Endometrial microvascular endothelial cells (primary cell): Measurements from ENCODE around the gene ZC3H7B. TPM values are rescaled to one million over a fixed set of nuclear protein-coding genes. Genes with fewer than 3 reads are reported as not detected.
"Not testable (repeated sequence)": the region's sequence is repeated elsewhere in the genome, so short reads cannot be mapped to it uniquely, and the experiment has no call there.

Experiments used
- in situ Hi-C: cut with HindIII; loops from 2 replicates; pipeline ENCODE4 v1.10.0; 2017; ENCODE audit warnings: low sequenced_read_pairs, low pct_unique_long_range_greater_than_20kb; ENCODE audit errors: inconsistent ontology term
- total RNA-seq: library from RNA; depleted of rRNA; stranded (reverse); fragments of >200 nt; gene quantifications from one replicate; pipeline ENCODE4 v1.2.3, GENCODE V29; 2015; ENCODE audit errors: inconsistent ontology term

ZC3H7B gene
- total RNA-seq, 1 donor from 2014 or later, result 117 TPM

- in situ Hi-C loops, result no loop called here
Observed at GRCh38 chr22:41284465-41284864, 16.9 kb upstream of the ZC3H7B start.

GRCh38 chr22:41285441-41285819 is 15.9 kb upstream of the ZC3H7B start:
- in situ Hi-C loops, result no loop called here

GRCh38 chr22:41285820-41286638 is 15.3 kb upstream of the ZC3H7B start, which contains the start of gene RANGAP1:
Gene RANGAP1 (minus strand): TSS chr22:41286187. CDS start chr22:41281044, 5,143 bp downstream.
- in situ Hi-C loops, result no loop called here

- in situ Hi-C loops, result no loop called here
Observed at GRCh38 chr22:41286639-41287091, 14.7 kb upstream of the ZC3H7B start.

- in situ Hi-C loops, result no loop called here
Observed at GRCh38 chr22:41288245-41288946, 12.9 kb upstream of the ZC3H7B start.

GRCh38 chr22:41289671-41290070 is 11.7 kb upstream of the ZC3H7B start:
- in situ Hi-C loops, result no loop called here

GRCh38 chr22:41290262-41291221 is 10.8 kb upstream of the ZC3H7B start:
- in situ Hi-C loops, result no loop called here

- in situ Hi-C loops, result not testable (repeated sequence)
Observed at GRCh38 chr22:41294816-41295215, 6.5 kb upstream of the ZC3H7B start.

- in situ Hi-C loops, result no loop called here
Observed at GRCh38 chr22:41296826-41297667, 4.3 kb upstream of the ZC3H7B start.

- in situ Hi-C loops, result no loop called here
Observed at GRCh38 chr22:41300661-41301060, 664 bp upstream of the ZC3H7B start.

GRCh38 chr22:41302021-41302767 is 869 bp downstream of the ZC3H7B start:
- in situ Hi-C loops, result no loop called here

- in situ Hi-C loops, result no loop called here
Observed at GRCh38 chr22:41302811-41303210, 1.5 kb downstream of the ZC3H7B start.

GRCh38 chr22:41305646-41306045 is 4.3 kb downstream of the ZC3H7B start:
- in situ Hi-C loops, result no loop called here

GRCh38 chr22:41308054-41308453 is 6.7 kb downstream of the ZC3H7B start:
- in situ Hi-C loops, result no loop called here

GRCh38 chr22:41308544-41308947 is 7.2 kb downstream of the ZC3H7B start:
- in situ Hi-C loops, result no loop called here

- in situ Hi-C loops, result no loop called here
Observed at GRCh38 chr22:41310336-41310735, 9.0 kb downstream of the ZC3H7B start.

- in situ Hi-C loops, result no loop called here
Observed at GRCh38 chr22:41311487-41311886, 10.2 kb downstream of the ZC3H7B start.

GRCh38 chr22:41314821-41315220 is 13.5 kb downstream of the ZC3H7B start:
- in situ Hi-C loops, result no loop called here
